ENCODE data around the gene ATXN7L1.

DNA sequence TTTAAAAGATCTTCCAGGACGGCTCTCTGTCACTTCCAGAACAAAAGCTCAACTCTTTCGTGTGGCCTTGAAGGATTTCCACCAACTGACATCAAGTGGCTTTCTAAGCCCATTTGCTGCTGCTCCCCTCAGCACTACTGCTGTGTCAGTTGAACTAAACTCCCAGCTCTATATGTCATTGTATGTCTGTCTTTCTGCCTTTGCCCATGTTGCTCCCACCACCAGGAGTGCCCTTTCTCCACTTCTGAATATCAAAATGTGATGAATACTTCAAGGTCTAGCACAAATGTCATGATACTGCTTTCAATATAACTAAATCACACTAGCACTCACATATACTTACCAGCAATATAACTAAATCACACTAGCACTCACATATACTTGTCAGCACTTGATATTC, 138.3 kb downstream of the ATXN7L1 start:
- TF ChIP-seq, protein P1, sequence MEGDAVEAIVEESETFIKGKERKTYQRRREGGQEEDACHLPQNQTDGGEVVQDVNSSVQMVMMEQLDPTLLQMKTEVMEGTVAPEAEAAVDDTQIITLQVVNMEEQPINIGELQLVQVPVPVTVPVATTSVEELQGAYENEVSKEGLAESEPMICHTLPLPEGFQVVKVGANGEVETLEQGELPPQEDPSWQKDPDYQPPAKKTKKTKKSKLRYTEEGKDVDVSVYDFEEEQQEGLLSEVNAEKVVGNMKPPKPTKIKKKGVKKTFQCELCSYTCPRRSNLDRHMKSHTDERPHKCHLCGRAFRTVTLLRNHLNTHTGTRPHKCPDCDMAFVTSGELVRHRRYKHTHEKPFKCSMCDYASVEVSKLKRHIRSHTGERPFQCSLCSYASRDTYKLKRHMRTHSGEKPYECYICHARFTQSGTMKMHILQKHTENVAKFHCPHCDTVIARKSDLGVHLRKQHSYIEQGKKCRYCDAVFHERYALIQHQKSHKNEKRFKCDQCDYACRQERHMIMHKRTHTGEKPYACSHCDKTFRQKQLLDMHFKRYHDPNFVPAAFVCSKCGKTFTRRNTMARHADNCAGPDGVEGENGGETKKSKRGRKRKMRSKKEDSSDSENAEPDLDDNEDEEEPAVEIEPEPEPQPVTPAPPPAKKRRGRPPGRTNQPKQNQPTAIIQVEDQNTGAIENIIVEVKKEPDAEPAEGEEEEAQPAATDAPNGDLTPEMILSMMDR (IDR thresholded peaks at IDR 0.05; ENCODE audit: low read length): no peak; the same call in 1 of the 2 replicates
- no peak for TF ChIP-seq EZH2 (optimal IDR thresholded peaks at IDR 0.05; ENCODE audit: low read depth, low read length)

All from MM.1S (cell line).